GM19193 (cell line): Measurements from ENCODE around the gene ARHGEF9.
A peak's percentile ranks its signal among the peaks of the same experiment; 100 is the strongest.

Experiments used
- POLR2A ChIP-seq: IDR thresholded peaks from 4 replicates; pipeline ENCODE4 v1.6.1; 2011; ENCODE audit not compliant: insufficient read depth, insufficient read length; ENCODE audit errors: extremely low read depth

ARHGEF9 gene

DNA sequence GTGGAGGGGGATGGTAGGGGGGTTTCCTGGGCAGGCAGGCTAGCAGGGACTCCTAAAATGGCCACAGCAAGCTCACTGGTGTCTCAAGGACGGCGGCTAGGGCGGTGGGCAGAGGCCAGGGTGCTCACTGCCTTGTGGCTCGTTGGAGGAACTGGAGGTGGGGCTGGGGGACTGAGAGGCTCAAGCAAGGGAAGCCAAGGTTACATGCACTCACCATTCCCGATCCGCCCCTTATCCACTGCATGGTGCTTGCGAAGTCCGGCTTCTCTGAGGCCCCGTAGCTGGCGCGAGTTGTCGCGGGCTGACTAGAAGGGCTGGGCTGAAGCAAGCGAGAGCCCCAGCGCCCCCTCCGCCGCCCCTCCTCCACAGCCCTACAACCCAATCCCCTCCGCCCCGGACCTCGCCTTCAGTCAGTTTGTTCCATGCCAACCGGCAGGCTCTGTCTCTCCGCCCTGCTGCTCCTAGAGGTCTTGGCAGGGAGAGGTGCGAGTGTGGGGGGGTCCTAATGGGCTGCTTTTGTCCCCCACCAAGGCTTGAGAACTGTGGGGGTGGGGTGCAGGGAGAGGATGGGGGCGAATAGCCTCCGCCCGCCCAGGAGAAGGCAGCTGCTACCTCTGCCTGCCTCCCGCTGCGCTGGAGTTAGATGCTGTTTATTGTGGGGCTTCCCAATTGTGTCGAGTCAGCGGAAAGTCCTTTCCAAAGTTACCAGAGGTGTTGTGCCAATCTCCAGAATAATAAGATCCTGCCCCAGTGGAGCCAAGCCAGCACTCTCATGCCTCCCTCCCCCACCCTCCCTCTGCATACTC lies at the start of gene ARHGEF9:
ARHGEF9 (minus strand) TSS at position 313 of the 806 bp plus-strand sequence; CDS start at position 244, 69 bp downstream.
- TF ChIP-seq POLR2A: no peak

DNA sequence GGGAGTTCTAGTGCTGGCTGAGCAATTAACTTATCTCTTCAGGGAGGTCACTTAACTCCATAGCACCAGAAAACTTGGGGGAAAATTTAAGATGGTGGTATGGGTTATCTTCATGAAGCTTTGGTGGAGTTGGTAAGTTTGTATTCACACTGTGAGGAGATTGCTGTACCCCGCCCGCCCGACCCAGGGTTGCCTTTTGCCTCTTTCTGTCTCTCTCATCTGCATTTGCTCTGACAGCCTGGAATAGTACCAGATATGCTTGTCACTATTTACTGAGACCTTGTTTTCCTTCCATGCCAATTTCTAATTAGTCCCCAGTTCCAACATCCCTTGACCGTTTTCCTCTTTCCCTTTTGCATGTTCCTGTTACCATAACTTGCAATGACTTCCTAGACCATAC lies 33.1 kb upstream of the ARHGEF9 start:
- TF ChIP-seq POLR2A: no peak

GRCh38 chrX:63817696-63818095 lies 32.7 kb upstream of the ARHGEF9 start:
- no peak for TF ChIP-seq POLR2A

GRCh38 chrX:63812823-63813222 lies 27.8 kb upstream of the ARHGEF9 start:
- no peak for TF ChIP-seq POLR2A

DNA sequence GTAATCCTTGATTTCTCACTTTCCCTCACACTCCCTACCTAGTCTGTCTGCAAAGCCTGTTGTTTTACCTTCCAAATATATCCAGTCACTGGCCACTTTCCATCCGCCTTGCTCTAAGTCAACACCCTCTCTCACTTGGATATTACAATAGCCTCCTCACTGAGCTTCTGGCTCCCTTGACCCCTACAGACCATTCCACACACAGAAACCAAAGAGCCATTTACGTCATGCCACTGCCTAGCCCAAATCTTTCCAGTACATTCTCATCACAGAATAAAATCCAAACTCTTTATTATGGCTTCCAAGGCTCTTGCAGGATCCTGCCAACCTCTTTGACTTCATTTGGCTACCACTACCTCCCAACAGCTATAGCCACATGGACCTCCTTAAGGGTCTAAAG lies 25.7 kb upstream of the ARHGEF9 start:
- TF ChIP-seq POLR2A: no peak

DNA sequence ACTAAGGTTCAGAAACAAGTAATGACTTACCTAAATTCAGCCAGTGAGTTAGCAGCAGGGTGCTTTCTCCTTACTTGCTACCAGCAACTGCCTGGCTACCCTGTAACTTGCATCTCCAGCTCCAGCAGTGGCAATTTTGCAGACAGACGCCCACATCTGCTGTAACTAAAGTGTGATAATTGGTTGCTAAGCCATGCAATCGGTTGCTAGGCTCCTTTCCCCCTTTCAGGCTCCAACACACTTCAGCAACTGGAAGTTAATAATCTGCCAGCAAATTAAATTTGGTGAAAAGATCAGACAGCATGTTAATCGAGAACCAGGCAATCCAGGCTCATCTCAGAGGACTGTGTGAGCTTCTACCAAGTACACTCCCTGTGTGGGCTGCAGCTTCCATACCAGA lies 24.2 kb upstream of the ARHGEF9 start:
- no peak for TF ChIP-seq POLR2A

GRCh38 chrX:63785708-63786040 lies 660 bp upstream of the ARHGEF9 start:
- no peak for TF ChIP-seq POLR2A

- no peak for TF ChIP-seq POLR2A
These were observed 590 bp downstream of the ARHGEF9 start for GRCh38 chrX:63784346-63784901.

- no peak for TF ChIP-seq POLR2A
These were observed 2.5 kb downstream of the ARHGEF9 start for GRCh38 chrX:63782515-63782914.

DNA sequence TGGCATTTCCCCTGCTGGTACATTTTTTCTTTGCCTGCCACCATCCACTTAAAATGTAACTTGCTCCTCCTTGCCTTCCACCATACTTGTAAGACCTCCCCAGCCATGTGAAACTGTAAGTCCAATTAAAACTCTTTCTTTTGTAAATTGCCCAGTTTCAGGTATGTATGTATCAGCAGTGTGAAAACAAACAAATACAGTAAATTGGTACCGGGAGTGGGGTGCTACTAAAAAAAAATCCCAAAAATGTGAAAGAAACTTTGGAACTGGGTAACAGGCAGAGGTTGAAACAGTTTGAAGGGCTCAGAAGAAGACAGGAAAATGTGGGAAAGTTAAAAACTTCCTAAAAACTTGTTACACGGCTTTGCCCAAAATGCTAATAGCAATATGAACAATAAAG lies 16.3 kb downstream of the ARHGEF9 start:
- no peak for TF ChIP-seq POLR2A

DNA sequence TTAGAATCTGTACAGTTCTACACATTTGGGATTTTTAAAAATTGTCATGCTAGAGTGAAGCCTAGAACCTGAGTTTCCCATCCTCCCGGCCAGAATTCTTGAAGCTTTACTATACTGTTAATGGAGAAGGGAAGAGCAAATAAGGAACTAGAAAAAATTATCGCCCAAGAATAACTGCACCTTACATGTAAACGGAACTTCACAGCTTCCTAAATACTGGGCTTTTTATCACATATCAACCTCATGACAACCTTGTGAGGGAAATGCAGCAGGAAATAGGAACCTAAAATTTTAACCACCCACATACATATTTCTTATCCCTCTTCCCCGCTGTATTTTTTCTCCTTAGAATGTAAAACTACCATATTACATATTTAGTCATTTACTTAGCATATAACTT lies 19.3 kb downstream of the ARHGEF9 start:
- TF ChIP-seq POLR2A: no peak

DNA sequence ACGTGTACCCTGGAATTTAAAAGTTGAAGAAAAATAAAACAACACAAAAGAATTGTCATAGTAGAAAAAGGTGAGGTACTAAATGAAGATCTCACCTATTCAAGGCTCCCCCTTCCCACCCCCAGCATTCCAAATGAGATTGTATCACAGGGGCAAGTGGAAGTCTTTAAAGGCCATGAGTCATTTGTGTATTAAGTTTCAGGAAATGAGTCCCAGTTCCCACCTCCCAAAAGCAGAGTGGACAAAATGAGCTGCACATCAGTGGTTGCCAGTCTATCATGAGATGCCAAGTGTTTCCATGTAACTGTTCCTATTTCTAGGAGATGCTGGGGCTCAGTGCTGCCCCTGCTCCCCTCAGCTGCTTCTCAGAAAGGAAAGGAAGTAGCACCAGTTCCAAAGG lies 20.1 kb downstream of the ARHGEF9 start:
- no peak for TF ChIP-seq POLR2A

DNA sequence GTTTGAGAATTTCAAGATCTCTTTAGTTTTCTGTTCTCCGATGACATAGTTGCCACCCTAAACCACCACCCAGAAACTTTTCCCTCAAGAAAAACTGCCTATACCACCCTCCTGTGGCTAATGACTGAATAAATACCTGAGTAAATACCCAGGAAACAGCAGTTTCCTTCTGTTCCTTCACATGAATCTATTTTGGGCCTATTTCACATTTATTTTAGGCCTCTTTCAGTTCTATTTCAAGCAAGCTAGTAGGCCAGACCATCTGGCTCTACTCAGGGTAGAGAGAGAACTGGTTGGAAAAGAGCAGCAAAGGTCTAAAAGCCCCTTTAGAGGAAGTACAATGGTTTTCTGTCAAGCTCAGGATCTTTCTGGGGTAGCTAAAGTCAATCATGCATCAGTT lies 23.4 kb downstream of the ARHGEF9 start:
- TF ChIP-seq POLR2A: no peak

- TF ChIP-seq POLR2A: no peak
These were observed 27.0 kb downstream of the ARHGEF9 start for GRCh38 chrX:63758011-63758410.

- no peak for TF ChIP-seq POLR2A
These were observed 29.1 kb downstream of the ARHGEF9 start for GRCh38 chrX:63755892-63756291.

DNA sequence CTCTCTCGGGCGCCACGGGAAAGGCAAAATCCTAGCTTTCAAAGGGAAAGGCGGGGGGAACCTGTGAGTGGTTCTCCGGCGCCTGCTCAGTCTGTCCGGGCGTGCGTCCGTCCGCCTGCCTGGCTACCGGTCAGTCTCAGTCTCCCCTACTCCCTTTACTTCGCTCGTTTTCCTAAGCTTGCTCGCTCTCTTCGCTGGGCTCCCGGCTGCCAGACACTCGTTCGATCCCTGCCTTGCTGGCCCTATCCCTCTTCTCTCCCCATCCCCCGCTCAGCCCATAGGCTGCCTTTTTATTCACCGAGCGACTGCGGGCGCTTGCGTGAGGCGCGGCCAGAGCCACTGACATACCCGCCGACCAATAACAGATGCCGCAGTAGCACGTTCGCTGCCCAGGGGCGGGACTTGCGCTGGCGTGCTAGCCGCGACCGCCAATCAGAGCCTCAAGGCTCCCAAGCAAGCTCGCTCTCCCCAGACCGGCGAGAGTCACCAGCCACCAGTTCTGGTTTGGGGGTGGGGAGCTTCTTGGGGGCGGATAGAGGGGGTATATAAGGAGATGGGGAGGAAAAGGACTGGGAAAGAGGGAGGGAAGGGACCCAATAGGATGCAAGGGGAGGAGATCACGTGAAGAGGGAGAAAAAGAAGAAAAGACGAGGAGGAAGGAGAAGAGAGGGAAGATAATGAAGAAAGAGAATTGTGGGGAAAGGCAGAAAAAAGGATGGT lies 30.0 kb downstream of the ARHGEF9 start:
- peak; percentile 77 for TF ChIP-seq POLR2A

DNA sequence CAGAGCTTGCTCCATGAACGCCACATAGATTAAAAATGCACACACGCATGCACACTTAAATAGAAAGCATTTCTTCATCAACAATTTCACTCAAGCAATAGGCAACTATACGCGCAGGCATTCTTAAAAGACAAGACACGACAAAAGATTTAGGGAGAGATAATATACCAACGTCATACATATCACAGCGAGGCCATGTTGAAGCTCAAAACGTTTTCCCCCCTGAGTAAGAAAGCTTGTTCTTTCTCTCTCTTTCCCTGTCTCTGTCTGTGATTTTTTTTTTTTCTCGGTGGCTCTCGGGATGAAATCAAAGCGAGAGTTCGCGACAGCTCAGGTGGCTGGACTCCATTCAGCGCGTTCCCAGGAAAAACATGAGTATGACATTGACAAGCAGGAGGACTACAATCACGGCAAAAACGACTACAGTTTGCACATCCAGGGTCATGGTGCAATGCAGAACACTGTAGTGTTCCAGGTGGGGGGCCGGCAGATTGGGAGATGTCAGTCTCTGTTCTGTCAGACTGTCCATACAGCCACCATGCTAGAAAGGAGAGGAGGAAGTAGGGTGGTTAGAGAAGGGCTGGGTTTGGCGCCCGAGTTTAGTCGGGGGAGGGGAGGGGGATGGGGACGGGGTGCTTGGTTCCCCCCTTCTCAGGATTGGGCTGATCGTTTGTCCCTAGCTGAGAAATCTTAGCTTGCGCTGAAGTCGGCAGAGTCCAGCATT lies 30.7 kb downstream of the ARHGEF9 start:
- TF ChIP-seq POLR2A: no peak
